Measurements from ENCODE around the gene KIAA0586.
"Not testable (repeated sequence)": the region's sequence is repeated elsewhere in the genome, so short reads cannot be mapped to it uniquely, and the experiment has no call there.

The KIAA0586 gene

GRCh38 chr14:58465421-58465820, 37.9 kb downstream of the KIAA0586 start:
- no peak overlapping the region for H3K4me3 ChIP-seq (ENCODE audit: low read length)
- no peak overlapping the region for H3K9ac ChIP-seq (ENCODE audit: low read length)
- H3K9me3 ChIP-seq (ENCODE audit: control insufficient read depth, low read length): no peaks in the 10 kb centered on the region
- H3K27me3 ChIP-seq (replicated peaks; ENCODE audit: control insufficient read depth, insufficient read depth, low read length): no peaks in the 10 kb centered on the region
- DNase-seq (ENCODE audit: low read depth): peak; percentile 19
- peaks cover 61% of the 10 kb centered on the region for H3K36me3 ChIP-seq (ENCODE audit: control insufficient read depth, insufficient read depth, low read length, severe bottlenecking)
- H3K4me1 ChIP-seq (ENCODE audit: control insufficient read depth, insufficient read depth, low read length): no peaks in the 10 kb centered on the region

DNA sequence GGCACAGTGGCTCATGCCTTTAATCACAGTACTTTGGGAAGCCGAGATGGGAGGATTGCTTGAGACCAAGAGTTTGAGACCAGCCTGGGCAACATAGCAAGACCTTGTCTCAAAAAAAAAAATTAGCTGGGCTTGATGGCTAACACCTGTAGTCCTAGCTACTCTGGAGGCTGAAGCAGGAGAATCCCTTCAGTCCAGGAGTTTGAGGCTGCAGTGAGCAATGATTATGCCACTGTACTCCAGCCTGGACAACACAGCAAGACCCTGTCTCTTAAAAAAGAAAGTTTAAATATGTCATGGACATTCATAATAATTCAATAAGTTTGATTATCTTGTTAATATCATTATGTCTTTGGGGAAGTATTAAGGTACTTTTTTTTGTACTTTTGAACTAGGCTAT, 38.9 kb downstream of the KIAA0586 start:
- Histone ChIP-seq H3K9ac (ENCODE audit: low read length) (no peak overlapping the region), H3K4me1 (ENCODE audit: control insufficient read depth, insufficient read depth, low read length) (no peaks in the 10 kb centered on the region), H3K36me3 (ENCODE audit: control insufficient read depth, insufficient read depth, low read length, severe bottlenecking) (peaks cover 53% of the 10 kb centered on the region), H3K27me3 (replicated peaks; ENCODE audit: control insufficient read depth, insufficient read depth, low read length) (no peaks in the 10 kb centered on the region), H3K4me3 (ENCODE audit: low read length) (no peak overlapping the region), H3K9me3 (ENCODE audit: control insufficient read depth, low read length) (no peaks in the 10 kb centered on the region)
- no peak for DNase-seq (ENCODE audit: low read depth)

DNA sequence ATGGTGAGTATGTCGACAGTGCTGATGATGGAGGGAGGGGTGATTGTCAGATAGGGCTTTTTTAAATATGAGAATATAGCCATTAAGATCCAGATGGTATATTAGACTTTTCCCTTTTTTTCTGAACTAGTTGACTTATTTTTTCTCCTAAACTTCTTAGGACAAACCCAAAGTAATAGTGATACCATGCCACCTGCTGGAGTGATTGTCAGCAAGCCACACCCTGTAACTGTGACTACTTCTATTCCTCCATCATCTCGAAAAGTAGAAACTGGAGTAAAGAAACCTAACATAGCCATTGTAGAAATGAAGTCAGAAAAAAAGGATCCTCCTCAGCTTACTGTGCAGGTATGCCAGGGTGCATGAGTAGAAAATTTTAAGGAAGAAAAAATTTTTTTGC, 40.1 kb downstream of the KIAA0586 start:
- H3K36me3 ChIP-seq (ENCODE audit: control insufficient read depth, insufficient read depth, low read length, severe bottlenecking): peaks cover 47% of the 10 kb centered on the region
- no peaks in the 10 kb centered on the region for H3K27me3 ChIP-seq (replicated peaks; ENCODE audit: control insufficient read depth, insufficient read depth, low read length)
- no peak overlapping the region for H3K4me3 ChIP-seq (ENCODE audit: low read length)
- H3K4me1 ChIP-seq (ENCODE audit: control insufficient read depth, insufficient read depth, low read length): no peaks in the 10 kb centered on the region
- DNase-seq (ENCODE audit: low read depth): no peak
- H3K9ac ChIP-seq (ENCODE audit: low read length): no peak overlapping the region
- no peaks in the 10 kb centered on the region for H3K9me3 ChIP-seq (ENCODE audit: control insufficient read depth, low read length)

GRCh38 chr14:58469309-58469708, 41.8 kb downstream of the KIAA0586 start:
- DNase-seq (ENCODE audit: low read depth): no peak
- Histone ChIP-seq H3K9ac (ENCODE audit: low read length) (no peak overlapping the region), H3K9me3 (ENCODE audit: control insufficient read depth, low read length) (no peaks in the 10 kb centered on the region), H3K36me3 (ENCODE audit: control insufficient read depth, insufficient read depth, low read length, severe bottlenecking) (peaks cover 43% of the 10 kb centered on the region), H3K4me1 (ENCODE audit: control insufficient read depth, insufficient read depth, low read length) (no peaks in the 10 kb centered on the region), H3K4me3 (ENCODE audit: low read length) (no peak overlapping the region), H3K27me3 (replicated peaks; ENCODE audit: control insufficient read depth, insufficient read depth, low read length) (no peaks in the 10 kb centered on the region)

DNA sequence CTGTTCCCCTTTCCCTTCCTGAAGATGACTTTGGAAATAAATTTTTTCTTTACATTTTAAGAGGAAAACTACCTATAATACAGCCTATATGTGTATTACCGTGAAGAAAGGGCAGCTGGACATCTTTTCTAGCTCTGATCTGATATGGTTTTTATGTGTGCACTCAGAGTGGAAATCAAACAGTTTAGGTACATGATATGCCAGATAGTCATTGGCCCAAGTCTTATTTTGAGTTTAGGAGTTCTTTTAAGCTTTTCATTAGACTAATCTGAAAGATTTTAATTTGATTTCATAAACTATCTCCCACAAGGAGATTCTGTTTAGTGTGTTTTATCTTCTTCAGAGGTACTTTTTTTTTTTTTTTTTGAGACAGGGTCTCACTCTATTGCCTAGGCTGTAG, 48.8 kb downstream of the KIAA0586 start:
- Histone ChIP-seq H3K4me3 (ENCODE audit: low read length) (no peak overlapping the region), H3K9me3 (ENCODE audit: control insufficient read depth, low read length) (no peaks in the 10 kb centered on the region), H3K27me3 (replicated peaks; ENCODE audit: control insufficient read depth, insufficient read depth, low read length) (no peaks in the 10 kb centered on the region), H3K4me1 (ENCODE audit: control insufficient read depth, insufficient read depth, low read length) (no peaks in the 10 kb centered on the region), H3K9ac (ENCODE audit: low read length) (no peak overlapping the region), H3K36me3 (ENCODE audit: control insufficient read depth, insufficient read depth, low read length, severe bottlenecking) (peaks cover 33% of the 10 kb centered on the region)
- no peak for DNase-seq (ENCODE audit: low read depth)

DNA sequence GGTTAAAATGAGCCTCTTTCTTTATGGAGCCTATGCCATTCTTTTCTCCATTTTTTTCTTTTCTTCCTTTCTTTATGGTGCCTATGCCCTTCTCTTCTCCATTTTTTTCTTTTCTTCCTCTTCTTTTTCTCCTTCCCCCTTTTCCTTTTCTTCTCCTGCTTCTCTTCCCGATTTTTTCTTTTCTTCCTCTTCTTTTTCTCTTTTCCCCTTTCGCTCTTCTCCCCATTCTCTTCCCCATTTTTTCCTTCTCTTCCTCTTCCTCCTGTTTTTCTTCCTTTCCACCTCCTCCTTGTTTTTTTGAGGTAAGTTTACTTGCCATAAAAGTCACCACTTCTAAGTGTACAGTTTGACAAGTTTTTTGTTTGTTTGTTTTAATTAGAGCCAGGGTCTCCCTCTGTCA, 50.1 kb downstream of the KIAA0586 start:
- Histone ChIP-seq H3K4me3 (ENCODE audit: low read length) (no peak overlapping the region), H3K9ac (ENCODE audit: low read length) (no peak overlapping the region), H3K9me3 (ENCODE audit: control insufficient read depth, low read length) (no peaks in the 10 kb centered on the region), H3K36me3 (ENCODE audit: control insufficient read depth, insufficient read depth, low read length, severe bottlenecking) (peaks cover 38% of the 10 kb centered on the region), H3K4me1 (ENCODE audit: control insufficient read depth, insufficient read depth, low read length) (no peaks in the 10 kb centered on the region), H3K27me3 (replicated peaks; ENCODE audit: control insufficient read depth, insufficient read depth, low read length) (no peaks in the 10 kb centered on the region)
- DNase-seq (ENCODE audit: low read depth): no peak

- H3K4me3 ChIP-seq (ENCODE audit: low read length); H3K9me3 ChIP-seq (ENCODE audit: control insufficient read depth, low read length); H3K27me3 ChIP-seq (replicated peaks; ENCODE audit: control insufficient read depth, insufficient read depth, low read length); H3K4me1 ChIP-seq (ENCODE audit: control insufficient read depth, insufficient read depth, low read length); H3K9ac ChIP-seq (ENCODE audit: low read length); DNase-seq (ENCODE audit: low read depth): not testable (repeated sequence)
- H3K36me3 ChIP-seq (ENCODE audit: control insufficient read depth, insufficient read depth, low read length, severe bottlenecking): peaks cover 37% of the 10 kb centered on the region
These were observed 50.8 kb downstream of the KIAA0586 start for GRCh38 chr14:58478329-58478728.

- DNase-seq (ENCODE audit: low read depth): no peak
- Histone ChIP-seq H3K4me1 (ENCODE audit: control insufficient read depth, insufficient read depth, low read length) (no peaks in the 10 kb centered on the region), H3K9me3 (ENCODE audit: control insufficient read depth, low read length) (no peaks in the 10 kb centered on the region), H3K4me3 (ENCODE audit: low read length) (no peak overlapping the region), H3K9ac (ENCODE audit: low read length) (no peak overlapping the region), H3K27me3 (replicated peaks; ENCODE audit: control insufficient read depth, insufficient read depth, low read length) (no peaks in the 10 kb centered on the region), H3K36me3 (ENCODE audit: control insufficient read depth, insufficient read depth, low read length, severe bottlenecking) (peaks cover 37% of the 10 kb centered on the region)
These were observed 52.5 kb downstream of the KIAA0586 start for GRCh38 chr14:58479975-58480374.

- H3K4me3 ChIP-seq (ENCODE audit: low read length): no peak overlapping the region
- DNase-seq (ENCODE audit: low read depth): no peak
- H3K9ac ChIP-seq (ENCODE audit: low read length): no peak overlapping the region
- H3K9me3 ChIP-seq (ENCODE audit: control insufficient read depth, low read length): no peaks in the 10 kb centered on the region
- peaks cover 4% of the 10 kb centered on the region for H3K4me1 ChIP-seq (ENCODE audit: control insufficient read depth, insufficient read depth, low read length)
- peaks cover 33% of the 10 kb centered on the region for H3K36me3 ChIP-seq (ENCODE audit: control insufficient read depth, insufficient read depth, low read length, severe bottlenecking)
- no peaks in the 10 kb centered on the region for H3K27me3 ChIP-seq (replicated peaks; ENCODE audit: control insufficient read depth, insufficient read depth, low read length)
These were observed 56.7 kb downstream of the KIAA0586 start for GRCh38 chr14:58484176-58484575.

DNA sequence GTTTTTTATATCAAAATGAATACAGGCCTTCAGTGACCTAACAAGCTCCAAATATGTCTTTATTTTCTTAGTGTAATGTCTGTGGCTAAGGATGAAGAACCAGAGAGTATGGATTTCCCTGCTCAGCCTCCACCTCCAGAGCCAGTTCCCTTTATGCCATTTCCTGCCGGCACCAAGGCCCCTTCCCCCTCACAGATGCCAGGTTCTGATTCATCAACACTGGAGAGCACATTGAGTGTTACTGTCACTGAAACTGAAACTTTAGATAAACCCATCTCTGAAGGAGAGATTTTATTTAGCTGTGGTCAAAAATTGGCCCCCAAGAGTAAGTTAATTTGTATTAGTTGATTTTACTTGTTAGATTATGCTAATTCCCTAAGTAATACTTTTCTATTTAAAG, 61.0 kb downstream of the KIAA0586 start:
- no peak overlapping the region for H3K9ac ChIP-seq (ENCODE audit: low read length)
- H3K36me3 ChIP-seq (ENCODE audit: control insufficient read depth, insufficient read depth, low read length, severe bottlenecking): peaks cover 47% of the 10 kb centered on the region
- no peak overlapping the region for H3K4me3 ChIP-seq (ENCODE audit: low read length)
- H3K9me3 ChIP-seq (ENCODE audit: control insufficient read depth, low read length): no peaks in the 10 kb centered on the region
- peaks cover 9% of the 10 kb centered on the region for H3K4me1 ChIP-seq (ENCODE audit: control insufficient read depth, insufficient read depth, low read length)
- H3K27me3 ChIP-seq (replicated peaks; ENCODE audit: control insufficient read depth, insufficient read depth, low read length): no peaks in the 10 kb centered on the region
- DNase-seq (ENCODE audit: low read depth): peak; percentile 46

DNA sequence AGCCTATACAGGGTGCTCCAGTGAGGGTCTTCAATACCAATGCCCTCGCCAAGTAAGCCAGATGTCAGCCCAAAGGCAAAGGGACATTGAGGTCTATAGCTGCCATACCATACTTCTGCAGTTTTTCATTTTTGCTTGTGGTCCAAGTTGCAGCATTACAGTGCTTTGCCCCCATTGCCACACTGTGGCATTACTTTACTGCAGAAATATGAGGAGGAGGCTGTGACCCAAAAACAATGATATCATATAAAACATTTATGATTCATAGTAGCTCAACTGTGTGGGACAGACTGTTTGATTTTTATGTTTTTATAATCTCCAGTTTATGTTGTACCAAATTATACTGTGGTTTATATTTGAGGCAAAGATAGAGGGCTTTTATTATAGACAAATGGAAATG, 64.1 kb downstream of the KIAA0586 start:
- H3K9ac ChIP-seq (ENCODE audit: low read length): no peak overlapping the region
- DNase-seq (ENCODE audit: low read depth): peak; percentile 81
- H3K9me3 ChIP-seq (ENCODE audit: control insufficient read depth, low read length): no peaks in the 10 kb centered on the region
- H3K27me3 ChIP-seq (replicated peaks; ENCODE audit: control insufficient read depth, insufficient read depth, low read length): no peaks in the 10 kb centered on the region
- H3K36me3 ChIP-seq (ENCODE audit: control insufficient read depth, insufficient read depth, low read length, severe bottlenecking): peaks cover 53% of the 10 kb centered on the region
- H3K4me1 ChIP-seq (ENCODE audit: control insufficient read depth, insufficient read depth, low read length): peaks cover 9% of the 10 kb centered on the region
- H3K4me3 ChIP-seq (ENCODE audit: low read length): no peak overlapping the region

DNA sequence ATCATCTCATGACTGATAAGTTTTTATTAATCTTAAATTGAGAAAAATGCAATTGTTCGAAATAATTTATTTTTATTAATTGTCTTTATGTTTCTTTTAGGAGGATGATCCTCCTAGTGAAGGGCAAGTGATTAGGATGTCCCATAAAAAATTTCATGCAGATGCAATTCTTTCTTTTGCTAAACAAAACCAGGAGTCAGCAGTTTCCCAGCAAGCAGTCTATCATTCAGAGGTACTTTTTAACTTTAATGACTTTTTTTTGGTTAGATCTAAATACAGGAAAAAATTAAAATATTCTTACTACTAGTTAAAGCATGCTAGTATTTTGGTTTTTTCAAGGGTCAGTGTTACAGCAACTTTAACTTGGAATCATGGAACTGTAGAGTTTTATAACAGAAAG, 64.5 kb downstream of the KIAA0586 start:
- Histone ChIP-seq H3K9ac (ENCODE audit: low read length) (no peak overlapping the region), H3K27me3 (replicated peaks; ENCODE audit: control insufficient read depth, insufficient read depth, low read length) (no peaks in the 10 kb centered on the region), H3K36me3 (ENCODE audit: control insufficient read depth, insufficient read depth, low read length, severe bottlenecking) (peaks cover 53% of the 10 kb centered on the region), H3K4me3 (ENCODE audit: low read length) (no peak overlapping the region), H3K4me1 (ENCODE audit: control insufficient read depth, insufficient read depth, low read length) (peaks cover 9% of the 10 kb centered on the region), H3K9me3 (ENCODE audit: control insufficient read depth, low read length) (no peaks in the 10 kb centered on the region)
- DNase-seq (ENCODE audit: low read depth): no peak
